Common myeloid progenitor, CD34-positive (primary cell): Measurements from ENCODE around the gene MAP3K6. TPM values are rescaled to one million over a fixed set of nuclear protein-coding genes. Genes with fewer than 3 reads are reported as not detected.

Experiments used
- CTCF ChIA-PET: fragments of 350-600 bp; sonication (Branson Sonifier 250); formaldehyde crosslinking; loops from one replicate; lab custom pipeline; 2021; ENCODE audit warnings: antibody characterized with exemption; lab: Charles Lee
- POLR2A ChIA-PET: fragments of 350-600 bp; sonication (Branson Sonifier 250); formaldehyde crosslinking; loops from one replicate; lab custom pipeline; 2021; ENCODE audit warnings: antibody characterized with exemption; lab: Charles Lee
- DNase-seq, 3 donors: peaks; one replicate each; pipeline versions ENCODE4 v3.0.0 to v3.0.0-alpha.2; 2013
- H3K27ac ChIP-seq, 2 experiments: 1 replicate in 1 of 2; 2 replicates in 1 of 2; pipeline ENCODE4 v1.7.0; 2013; ENCODE audit warnings: inconsistent platforms in 2 of 2, low read length in 2 of 2, mild to moderate bottlenecking in 2 of 2, low read depth in 1 of 2, moderate library complexity in 1 of 2; ENCODE audit not compliant: severe bottlenecking in 2 of 2, insufficient read depth in 1 of 2, poor library complexity in 1 of 2
- H3K27me3 ChIP-seq, 5 experiments: replicated peaks in 2 of 5; 1 replicate in 3 of 5; 2 replicates in 2 of 5; pipeline versions ENCODE4 v1.6.1 to v1.7.0; 2013; ENCODE audit warnings: low read length in 4 of 5, mild to moderate bottlenecking in 2 of 5, moderate library complexity in 2 of 5, inconsistent platforms in 1 of 5; ENCODE audit not compliant: insufficient read depth in 5 of 5, control insufficient read depth in 4 of 5
- H3K36me3 ChIP-seq, 4 experiments: 1 replicate in 2 of 4; 2 replicates in 2 of 4; pipeline versions ENCODE4 v1.6.1 to v1.7.0; 2013; ENCODE audit warnings: low read length in 3 of 4, control low read depth in 1 of 4, mild to moderate bottlenecking in 1 of 4; ENCODE audit not compliant: control insufficient read depth in 4 of 4, insufficient read depth in 4 of 4
- H3K4me1 ChIP-seq, 4 experiments: 1 replicate in 3 of 4; 2 replicates in 1 of 4; pipeline versions ENCODE4 v1.6.1 to v1.7.1; 2013; ENCODE audit warnings: low read length in 3 of 4, mild to moderate bottlenecking in 3 of 4, control low read depth in 1 of 4, inconsistent platforms in 1 of 4, moderate library complexity in 1 of 4; ENCODE audit not compliant: control insufficient read depth in 4 of 4, insufficient read depth in 4 of 4; ENCODE audit errors: control extremely low read depth in 1 of 4
- H3K4me3 ChIP-seq, 7 experiments: 1 replicate in 4 of 7; 2 replicates in 3 of 7; pipeline versions ENCODE4 v1.5.1 to v1.7.0; 2013; ENCODE audit warnings: mild to moderate bottlenecking in 7 of 7, low read length in 6 of 7, moderate library complexity in 6 of 7, inconsistent platforms in 2 of 7, low read depth in 2 of 7, control low read depth in 1 of 7; ENCODE audit not compliant: insufficient read depth in 4 of 7, control insufficient read depth in 1 of 7; ENCODE audit errors: extremely low read depth in 1 of 7
- H3K9me3 ChIP-seq, 5 experiments: 1 replicate in 4 of 5; 2 replicates in 1 of 5; pipeline versions ENCODE4 v1.6.1 to v1.7.1; 2013; ENCODE audit warnings: low read length in 4 of 5, mild to moderate bottlenecking in 2 of 5, inconsistent platforms in 1 of 5, low read depth in 1 of 5, moderate library complexity in 1 of 5; ENCODE audit not compliant: control insufficient read depth in 4 of 5, insufficient read depth in 2 of 5; ENCODE audit errors: control extremely low read depth in 1 of 5
- WGBS: methylation state at CpG from one replicate; pipeline ENCODE4 v1.1.5; 2013; ENCODE audit not compliant: insufficient coverage; 5-methylcytosine and 5-hydroxymethylcytosine counted together
- polyA plus RNA-seq: library from polyadenylated mRNA; unstranded; fragments of 120-200 nt; gene quantifications from one replicate; pipeline ENCODE4 v1.2.1, GENCODE V29; 2013

The MAP3K6 gene
- polyA plus RNA-seq: 5.7 TPM

DNA sequence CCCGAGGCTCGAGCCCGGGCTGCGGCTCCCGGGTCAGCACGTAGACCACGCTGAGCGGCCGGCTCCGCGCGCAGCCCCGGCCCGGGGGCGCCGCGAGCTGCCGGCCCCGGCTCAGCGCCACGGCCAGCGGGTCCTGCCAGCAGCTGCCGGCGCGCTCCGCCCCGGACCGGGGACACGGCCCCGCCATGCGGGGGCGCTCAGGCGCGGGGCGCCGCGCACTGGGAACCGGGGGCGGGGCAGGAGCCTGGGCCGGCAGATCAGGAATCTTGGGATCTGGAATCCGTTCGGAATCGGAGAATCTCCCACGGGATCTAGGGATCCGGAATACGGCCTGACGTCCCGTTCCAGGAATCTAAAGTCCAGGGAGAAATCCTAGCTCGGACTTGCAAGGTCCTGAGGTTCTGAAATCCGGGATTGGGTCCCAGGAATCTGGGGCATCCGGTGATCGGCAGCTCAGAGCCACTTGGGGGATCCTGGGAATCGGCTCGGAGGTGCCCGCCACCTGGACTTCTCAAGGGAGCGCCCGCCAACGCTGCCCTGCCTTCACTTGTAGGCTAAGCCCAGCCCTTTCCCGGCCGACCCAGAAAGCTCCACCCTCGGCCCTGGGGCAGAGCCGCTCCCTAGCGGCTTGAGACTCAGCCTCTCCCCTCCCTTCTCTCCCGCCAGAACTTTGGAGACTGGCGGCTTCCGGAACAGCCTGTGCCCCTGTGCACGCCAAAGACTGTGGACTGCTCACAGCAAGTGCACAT lies at the start of gene MAP3K6:
Gene MAP3K6, minus strand, starts transcription at position 551 of the 749 bp plus-strand sequence. Its CDS starts 364 bp downstream, at position 187.
- DNase-seq: peak in 2 of 3 donors; percentile 56 to 64

DNA sequence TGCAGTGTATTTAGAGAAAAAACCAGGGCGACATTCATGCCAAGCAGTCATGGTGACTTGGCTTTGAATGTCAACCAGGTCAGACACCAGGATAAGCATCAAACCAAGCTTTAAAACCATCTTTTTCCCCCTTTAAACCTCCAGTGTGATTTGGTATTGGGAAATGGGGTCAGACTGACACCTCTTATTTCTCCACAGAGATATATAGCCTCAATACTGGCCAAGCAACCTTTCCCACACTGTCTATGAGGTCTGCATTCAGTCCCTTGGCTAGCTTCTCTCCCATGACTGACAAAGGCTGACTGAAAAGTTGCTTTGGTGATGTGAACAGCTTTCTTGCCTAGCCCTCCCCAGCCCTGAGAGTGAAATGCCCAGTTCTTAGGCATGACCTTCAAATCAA lies 47.3 kb upstream of the MAP3K6 start:
- no peak for DNase-seq
- H3K36me3 ChIP-seq: peaks cover 51 to 94% (median 70%) of the 10 kb centered on the region in 4 experiments
- H3K9me3 ChIP-seq: no peaks in the 10 kb centered on the region
- WGBS: no CpG with 5 or more reads among the region's 1 CpG
- ChIA-PET POLR2A (no interaction called here), CTCF (interaction anchor here (0.6 to 13.5 kb wide), 12 partner anchors 11 to 192 kb away, joined by 3 to 119 read pairs (median 4); partner anchors contain the start of genes AHDC1, SYTL1 and WASF2)
- H3K27ac ChIP-seq: no peak overlapping the region
- H3K4me3 ChIP-seq: no peak overlapping the region
- H3K27me3 ChIP-seq: no peaks in the 10 kb centered on the region
- H3K4me1 ChIP-seq: peaks cover 4 to 19% (median 11%) of the 10 kb centered on the region in 4 experiments

More for the DNA sequence above, at the start of gene MAP3K6:
- Histone ChIP-seq H3K27me3 (no peaks in the 10 kb centered on the region), H3K9me3 (no peaks in the 10 kb centered on the region), H3K4me3 (peak within 1 kb of the TSS; percentile 37 to 83 (median 70)), H3K4me1 (peaks cover 9 to 55% (median 51%) of the 10 kb centered on the region in 4 experiments), H3K27ac (peak within 1 kb of the TSS in 1 of 2 experiments; percentile 68), H3K36me3 (peaks cover 0 to 11% (median 1%) of the 10 kb centered on the region in 4 experiments)
- ChIA-PET CTCF (interaction anchor here (0.6 to 8.0 kb wide), 15 partner anchors 9 to 452 kb away, joined by 3 to 80 read pairs (median 5); partner anchors contain the start of genes CD164L2 and SYTL1), POLR2A (interaction anchor here (0.5 to 1.4 kb wide), 2 partner anchors 10 to 183 kb away, joined by 3 to 5 read pairs; no protein-coding TSS in a partner anchor)
- WGBS: under 1% methylated on average over 64 of the region's 67 CpGs

- ChIA-PET POLR2A (no interaction called here), CTCF (interaction anchor here (0.8 to 13.5 kb wide), 8 partner anchors 10 to 249 kb away, joined by 3 to 119 read pairs (median 10); partner anchors contain the start of gene AHDC1)
- Histone ChIP-seq H3K4me1 (peaks cover 4 to 18% (median 11%) of the 10 kb centered on the region in 4 experiments), H3K36me3 (peaks cover 52 to 94% (median 74%) of the 10 kb centered on the region in 4 experiments), H3K27ac (no peak overlapping the region), H3K4me3 (no peak overlapping the region), H3K9me3 (no peaks in the 10 kb centered on the region), H3K27me3 (no peaks in the 10 kb centered on the region)
- no peak for DNase-seq
- 89% methylated on average over 3 of the region's 4 CpGs for WGBS
These were observed 46.2 kb upstream of the MAP3K6 start for GRCh38 chr1:27413004-27413403.

GRCh38 chr1:27412502-27412901 lies 45.7 kb upstream of the MAP3K6 start:
- Histone ChIP-seq H3K4me1 (peaks cover 3 to 17% (median 12%) of the 10 kb centered on the region in 4 experiments), H3K36me3 (peaks cover 52 to 94% (median 77%) of the 10 kb centered on the region in 4 experiments), H3K27me3 (no peaks in the 10 kb centered on the region), H3K27ac (no peak overlapping the region), H3K4me3 (no peak overlapping the region), H3K9me3 (no peaks in the 10 kb centered on the region)
- WGBS: 100% methylated on average over 1 of the region's 4 CpGs
- no peak for DNase-seq
- ChIA-PET POLR2A (no interaction called here), CTCF (interaction anchor here (0.8 to 13.5 kb wide), 7 partner anchors 10 to 250 kb away, joined by 3 to 119 read pairs (median 10); partner anchors contain the start of gene AHDC1)

- H3K27ac ChIP-seq: no peak overlapping the region
- POLR2A ChIA-PET: interaction anchor here (0.8 kb wide), 1 partner anchor 25 kb away, joined by 3 read pairs; no protein-coding TSS in a partner anchor
These were observed 43.9 kb upstream of the MAP3K6 start for GRCh38 chr1:27410709-27411108.

GRCh38 chr1:27409669-27410068 lies 42.9 kb upstream of the MAP3K6 start:
- CTCF ChIA-PET: interaction anchor here (7.6 to 13.5 kb wide), 2 partner anchors 17 to 197 kb away, joined by 55 to 119 read pairs; partner anchors contain the start of gene AHDC1
- Histone ChIP-seq H3K4me1 (peaks cover under 1 to 24% (median 20%) of the 10 kb centered on the region in 4 experiments), H3K27ac (no peak overlapping the region), H3K4me3 (no peak overlapping the region), H3K36me3 (peaks cover 43 to 83% (median 73%) of the 10 kb centered on the region in 4 experiments), H3K9me3 (no peaks in the 10 kb centered on the region), H3K27me3 (no peaks in the 10 kb centered on the region)
- WGBS: 98% methylated on average over 6 of the region's 11 CpGs
- POLR2A ChIA-PET: no interaction called here
- DNase-seq: no peak

More at GRCh38 chr1:27410709-27411108, 43.9 kb upstream of the MAP3K6 start:
- no peaks in the 10 kb centered on the region for H3K27me3 ChIP-seq
- 95% methylated on average over 2 of the region's 2 CpGs for WGBS
- peaks cover 48 to 93% (median 79%) of the 10 kb centered on the region in 4 experiments for H3K36me3 ChIP-seq
- H3K9me3 ChIP-seq: no peaks in the 10 kb centered on the region
- no peak overlapping the region for H3K4me3 ChIP-seq
- no peak for DNase-seq
- H3K4me1 ChIP-seq: peaks cover 0 to 14% (median 10%) of the 10 kb centered on the region in 4 experiments
- CTCF ChIA-PET: interaction anchor here (1.2 to 13.5 kb wide), 5 partner anchors 9 to 209 kb away, joined by 3 to 119 read pairs (median 6); partner anchors contain the start of gene AHDC1
